ENCODE results near the gene AGFG1.
"Not testable (repeated sequence)": the region's sequence is repeated elsewhere in the genome, so short reads cannot be mapped to it uniquely, and the experiment has no call there.

AGFG1 gene

GRCh38 chr2:227551836-227552235 lies 79.9 kb downstream of the AGFG1 start:
- DNase-seq = no peak

DNA sequence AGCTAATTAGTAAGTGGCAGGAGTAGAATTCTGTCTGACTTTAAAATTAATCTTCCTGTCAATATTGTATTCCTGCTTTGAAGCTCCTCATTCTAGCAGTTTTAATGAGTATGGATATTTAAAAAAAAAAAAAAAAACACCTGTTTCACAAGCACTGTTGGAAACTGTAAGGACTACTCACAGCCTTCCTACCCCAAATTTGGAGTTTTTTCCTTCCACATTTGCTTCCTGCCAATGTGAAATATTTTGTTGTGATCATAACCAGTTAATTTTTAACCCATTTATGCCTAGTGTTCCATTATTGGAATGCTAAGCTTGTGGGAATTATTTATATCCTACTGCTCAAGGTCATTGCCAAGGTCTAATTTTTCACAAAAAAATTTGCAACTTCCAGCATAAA lies 90.6 kb downstream of the AGFG1 start:
- DNase-seq = no peak

- DNase-seq = no peak
These were observed 93.1 kb downstream of the AGFG1 start for GRCh38 chr2:227565080-227565479.

- DNase-seq = no peak
These were observed 94.1 kb downstream of the AGFG1 start for GRCh38 chr2:227566012-227566411.

GRCh38 chr2:227568852-227569169 lies 96.9 kb downstream of the AGFG1 start:
- DNase-seq = no peak

GRCh38 chr2:227570615-227571014 lies 98.7 kb downstream of the AGFG1 start:
- DNase-seq = no peak

DNA sequence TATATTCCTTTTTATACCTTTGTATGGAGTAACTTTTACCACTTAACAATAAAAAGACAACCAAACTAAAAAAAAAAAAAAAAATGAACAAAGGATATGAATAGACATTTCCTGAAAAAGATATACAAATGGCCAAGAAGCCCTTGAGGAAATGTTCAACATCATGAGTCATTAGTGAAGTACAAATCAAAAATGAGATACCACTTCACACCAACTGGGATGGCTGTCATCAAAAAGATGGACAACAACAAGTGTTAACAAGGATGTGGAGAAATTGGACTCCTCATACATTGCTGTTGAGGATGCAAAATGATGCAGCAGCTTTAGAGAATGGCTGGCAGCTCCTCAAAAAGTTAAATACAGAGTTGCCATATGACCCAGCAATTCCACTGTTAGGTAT lies 104.2 kb downstream of the AGFG1 start:
- DNase-seq = no peak

- no peak for DNase-seq
These were observed 104.9 kb downstream of the AGFG1 start for GRCh38 chr2:227576812-227577211.

GRCh38 chr2:227577555-227577954 lies 105.6 kb downstream of the AGFG1 start:
- no peak for DNase-seq

DNA sequence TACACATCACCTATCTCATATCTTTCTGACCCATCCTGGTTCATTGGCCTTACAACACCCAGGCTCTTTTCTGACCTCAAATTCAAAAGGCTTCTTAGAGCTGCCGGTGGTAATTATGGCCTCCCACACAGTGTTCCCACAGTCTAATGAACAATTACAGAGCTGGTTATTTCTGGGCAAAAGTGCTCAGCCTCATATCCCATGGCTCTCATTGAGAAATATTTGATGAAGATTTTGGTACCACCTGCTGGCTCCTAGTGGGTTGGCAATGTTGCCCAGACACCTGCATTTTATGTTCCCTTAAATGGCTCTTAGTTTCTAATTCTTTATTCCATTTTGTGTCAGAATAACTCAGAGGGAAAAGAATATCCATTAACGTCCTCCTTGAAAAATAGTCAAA lies 106.7 kb downstream of the AGFG1 start:
- DNase-seq = no peak

DNA sequence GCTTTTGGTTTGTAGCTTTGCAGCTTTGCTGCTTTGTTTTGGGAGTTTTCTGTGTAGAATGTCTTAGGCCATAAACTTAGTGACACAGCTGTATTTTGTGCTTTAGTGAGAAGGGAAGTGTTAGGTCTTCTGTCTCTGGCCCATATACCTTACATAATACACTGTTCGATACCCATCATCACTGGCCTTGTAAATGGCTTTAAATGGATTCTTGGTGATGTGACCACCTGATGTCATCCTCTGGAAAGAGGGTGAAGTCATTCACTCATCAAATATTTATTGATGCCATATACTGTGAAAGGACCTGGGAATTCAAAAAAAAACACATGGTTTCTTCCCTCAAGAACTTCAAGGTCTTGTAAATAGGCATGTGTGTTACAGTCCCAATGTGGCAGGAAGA lies 107.8 kb downstream of the AGFG1 start:
- DNase-seq = no peak

DNA sequence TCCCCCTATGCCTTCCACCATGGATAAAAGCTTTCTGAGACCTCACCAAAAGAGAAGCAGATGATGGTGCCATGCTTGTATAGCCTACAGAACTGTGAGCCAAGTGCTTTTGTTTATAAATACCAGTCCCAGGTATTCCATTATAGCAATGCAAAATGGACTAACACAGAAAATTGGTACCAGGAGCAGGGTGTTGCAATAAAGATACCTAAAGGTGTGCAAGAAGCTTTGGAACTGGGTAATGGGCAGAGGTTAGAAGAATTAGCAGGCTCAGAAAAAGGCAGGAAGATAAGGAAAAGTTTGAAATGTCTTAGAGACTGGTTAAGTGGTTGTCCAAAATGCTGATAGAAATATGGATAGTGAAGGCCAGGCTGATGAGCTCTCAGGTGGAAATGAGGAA lies 110.4 kb downstream of the AGFG1 start:
- no peak for DNase-seq

- no peak for DNase-seq
These were observed 120.9 kb downstream of the AGFG1 start for GRCh38 chr2:227592694-227593387.

DNA sequence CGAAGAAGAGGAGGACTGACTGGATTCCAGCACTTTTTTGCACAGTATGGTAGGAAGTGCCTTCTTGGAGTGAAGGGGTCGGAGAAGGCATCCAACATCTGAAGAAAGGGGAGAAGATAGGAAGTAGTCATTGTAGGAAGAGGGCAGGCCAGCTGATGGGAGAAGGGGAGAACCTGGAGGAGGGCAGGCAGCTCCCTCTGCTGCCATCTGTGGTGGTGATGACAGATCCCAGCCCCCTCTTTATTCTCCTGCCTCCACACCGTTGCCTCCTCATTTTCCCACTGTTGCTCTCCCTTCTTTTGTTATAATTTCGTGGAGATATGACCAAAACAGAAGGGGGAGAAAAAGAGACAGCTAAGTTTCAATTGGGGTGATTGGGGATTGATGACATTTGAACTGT lies 123.8 kb downstream of the AGFG1 start:
- DNase-seq = no peak

GRCh38 chr2:227597036-227597435 lies 125.1 kb downstream of the AGFG1 start:
- no peak for DNase-seq

DNA sequence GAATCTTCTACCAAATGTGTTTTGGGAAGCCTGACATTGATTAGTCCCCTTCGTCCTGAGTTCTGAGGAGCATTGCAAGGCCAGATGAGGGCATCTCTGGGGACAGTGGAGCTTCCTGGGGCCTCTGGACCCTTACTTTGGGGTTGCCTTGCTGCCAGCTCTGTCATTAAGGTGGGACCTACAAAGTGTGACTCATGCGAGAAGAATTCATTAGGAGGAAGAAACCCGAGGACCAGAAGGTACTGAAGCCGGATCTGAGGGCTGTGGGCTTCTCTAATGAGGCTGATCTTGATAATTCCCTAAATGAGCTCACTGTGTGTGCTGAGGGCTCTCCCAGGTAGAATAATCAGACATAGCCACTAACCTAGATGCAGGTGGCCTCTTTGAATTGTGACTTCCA lies 126.0 kb downstream of the AGFG1 start:
- DNase-seq = no peak

GRCh38 chr2:227598835-227599503 lies 127.0 kb downstream of the AGFG1 start, which contains the start of gene SCYGR2:
Gene SCYGR2 (plus strand): TSS chr2:227598893. CDS start chr2:227598893, 0 bp downstream.
- not testable (repeated sequence) for DNase-seq

DNA sequence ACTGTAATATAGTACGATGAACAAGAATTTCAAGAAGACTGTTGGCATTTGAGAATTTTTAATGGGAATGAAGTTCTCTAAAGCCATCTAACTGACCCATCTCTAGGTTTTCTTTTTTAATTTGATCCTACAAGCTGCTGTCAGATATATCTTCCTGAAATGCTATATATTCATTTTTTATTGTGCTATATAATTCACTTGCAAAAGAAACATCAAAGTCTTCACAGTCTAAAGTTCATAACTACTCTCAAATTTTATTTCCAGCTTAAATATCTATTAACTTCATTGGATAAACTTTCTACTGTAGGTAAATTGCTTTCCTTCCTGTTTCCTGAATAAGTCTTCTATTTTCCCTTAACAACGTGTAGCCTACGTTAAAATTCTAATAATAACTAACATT lies 130.4 kb downstream of the AGFG1 start:
- no peak for DNase-seq

GRCh38 chr2:227606476-227606875 lies 134.5 kb downstream of the AGFG1 start:
- DNase-seq = no peak

DNA sequence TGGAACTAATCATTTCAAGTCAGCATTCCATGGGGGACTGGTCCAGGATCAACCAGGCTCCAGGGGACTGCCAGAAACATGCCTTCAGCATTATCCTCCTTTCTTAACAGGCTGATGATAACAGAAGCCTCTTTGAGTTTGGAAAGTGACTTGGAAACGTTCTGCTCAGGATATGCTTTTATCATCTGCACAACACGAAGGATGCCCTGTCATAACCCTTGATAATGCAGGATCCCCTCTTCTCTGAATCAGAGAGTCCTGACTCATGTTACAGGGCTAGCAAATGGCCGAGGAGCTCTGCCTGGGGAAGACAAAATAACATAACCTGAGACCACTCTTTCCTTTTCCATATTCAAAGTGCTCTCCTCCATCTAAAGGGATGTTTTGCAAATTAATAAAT lies 136.0 kb downstream of the AGFG1 start:
- no peak for DNase-seq

DNA sequence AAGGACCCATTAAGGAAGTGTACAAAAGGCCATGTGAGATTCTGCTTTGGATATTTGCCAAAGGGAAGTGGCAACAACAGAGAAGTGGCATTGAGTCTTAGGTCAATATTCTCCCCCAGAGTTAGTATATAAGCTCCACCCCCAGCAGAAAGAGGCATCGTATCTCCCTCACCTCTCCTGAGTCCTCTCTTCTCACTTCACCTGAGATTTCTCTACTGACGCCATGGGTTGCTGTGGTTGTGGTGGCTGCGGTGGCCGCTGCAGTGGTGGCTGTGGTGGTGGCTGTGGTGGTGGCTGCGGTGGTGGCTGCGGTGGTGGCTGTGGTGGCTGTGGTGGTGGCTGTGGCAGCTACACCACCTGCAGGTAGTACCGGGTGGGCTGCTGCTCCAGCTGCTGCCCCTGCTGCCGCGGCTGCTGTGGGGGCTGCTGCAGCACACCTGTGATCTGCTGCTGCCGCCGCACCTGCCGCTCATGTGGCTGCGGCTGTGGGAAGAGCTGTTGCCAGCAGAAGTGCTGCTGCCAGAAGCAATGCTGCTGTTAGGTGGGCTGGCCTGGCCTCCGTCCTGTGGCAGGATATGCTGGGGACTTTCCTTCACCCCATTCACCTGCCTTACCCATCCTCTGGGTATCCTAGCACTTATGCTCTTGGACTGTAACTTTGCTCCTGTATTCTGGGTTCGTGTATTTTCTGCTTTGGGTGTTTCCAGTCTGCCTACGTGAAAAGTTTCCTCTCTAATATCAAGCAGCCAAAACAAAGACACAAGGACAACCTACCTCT lies 136.8 kb downstream of the AGFG1 start:
- DNase-seq = peak; percentile 13

DNA sequence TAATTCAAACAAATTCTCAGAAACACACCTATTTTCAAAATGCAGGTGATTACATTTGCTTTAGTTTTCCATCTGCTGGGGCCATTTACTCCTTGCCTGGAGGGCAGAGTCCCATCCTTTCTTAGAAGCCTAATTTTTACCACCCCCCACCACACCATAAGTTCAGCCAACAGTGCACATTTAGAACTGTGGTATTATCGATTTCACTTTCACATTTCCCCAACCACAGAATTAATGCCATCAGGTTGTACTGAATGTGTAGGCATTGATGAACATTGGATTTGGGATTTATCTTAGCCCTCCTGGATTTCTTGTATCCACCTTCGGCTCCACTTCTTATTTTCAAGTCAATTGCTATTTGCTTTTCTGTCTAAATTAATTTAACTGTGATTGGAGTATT lies 138.2 kb downstream of the AGFG1 start:
- no peak for DNase-seq
